IMR-90 (cell line): ENCODE results near the gene PHC2. TPM values are rescaled to one million over a fixed set of nuclear protein-coding genes. Genes with fewer than 3 reads are reported as not detected.
A peak's percentile ranks its signal among the peaks of the same experiment; 100 is the strongest.

Experiments
- ATAC-seq: fragments of 200-7000 bp; cut with Tn5 transposase; 2 replicates; pipeline ENCODE4 v1.9.1; 2020; ENCODE audit warnings: low read depth, mild to moderate bottlenecking, moderate library complexity
- BruUV-seq: library from RNA; stranded (reverse); fragments of 400-500 nt; replicated peaks from 2 replicates; lab custom pipeline; 2021; lab: Mats Ljungman, UMichigan
- CTCF ChIA-PET: fragments of 300-600 bp; formaldehyde crosslinking; extraction: SDS; loops from one replicate; lab custom pipeline; 2021; ENCODE audit warnings: antibody characterized with exemption; lab: Yijun Ruan, JAX
- POLR2A ChIA-PET: fragments of 300-600 bp; sonication (Branson Sonifier 250); formaldehyde crosslinking; loops from one replicate; lab custom pipeline; 2022; ENCODE audit warnings: antibody characterized with exemption; ENCODE audit not compliant: unreplicated experiment; lab: Charles Lee
- DNase-seq: peaks from one replicate; pipeline ENCODE4 v3.0.0; 2013
- H2AFZ ChIP-seq: replicated peaks from 2 replicates; pipeline ENCODE3; 2013; ENCODE audit warnings: low read length, mild to moderate bottlenecking; ENCODE audit not compliant: poor library complexity
- H2AK5ac ChIP-seq: 2 replicates; pipeline ENCODE4 v1.6.1; 2013; ENCODE audit warnings: low read depth, low read length, inconsistent platforms
- H2AK9ac ChIP-seq: replicated peaks from 2 replicates; pipeline ENCODE3; 2013; ENCODE audit warnings: mild to moderate bottlenecking, low read depth, low read length, moderate library complexity; ENCODE audit not compliant: poor library complexity
- H2BK120ac ChIP-seq: 2 replicates; pipeline ENCODE4 v1.6.1; 2013; ENCODE audit warnings: low read depth, low read length, inconsistent platforms
- H2BK15ac ChIP-seq: 3 replicates; pipeline ENCODE4 v1.6.1; 2013; ENCODE audit warnings: low read depth, low read length, inconsistent platforms
- H2BK20ac ChIP-seq: 2 replicates; pipeline ENCODE4 v1.6.1; 2013; ENCODE audit warnings: low read depth, mild to moderate bottlenecking, inconsistent platforms, low read length, moderate library complexity
- H2BK5ac ChIP-seq: 2 replicates; pipeline ENCODE4 v1.6.1; 2013; ENCODE audit warnings: mild to moderate bottlenecking, low read depth, low read length, inconsistent platforms; ENCODE audit not compliant: poor library complexity, severe bottlenecking
- H3K14ac ChIP-seq: replicated peaks from 2 replicates; pipeline ENCODE4 v1.6.1; 2013; ENCODE audit warnings: low read depth, low read length, inconsistent platforms
- H3K18ac ChIP-seq: 2 replicates; pipeline ENCODE4 v1.6.1; 2013; ENCODE audit warnings: low read depth, low read length, control low read depth
- H3K23ac ChIP-seq: 2 replicates; pipeline ENCODE4 v1.6.1; 2013; ENCODE audit warnings: low read depth, low read length, inconsistent platforms
- H3K27ac ChIP-seq: 2 replicates; pipeline ENCODE4 v1.5.1; 2013; ENCODE audit warnings: mild to moderate bottlenecking, control low read depth, low read length; ENCODE audit not compliant: insufficient read depth
- H3K27me3 ChIP-seq: 2 replicates; pipeline ENCODE4 v1.6.1; 2013; ENCODE audit warnings: low read length; ENCODE audit not compliant: control insufficient read depth, insufficient read depth
- H3K36me3 ChIP-seq: 2 replicates; pipeline ENCODE4 v1.6.1; 2013; ENCODE audit warnings: low read length, mixed read lengths; ENCODE audit not compliant: control insufficient read depth, insufficient read depth
- H3K4ac ChIP-seq: 2 replicates; pipeline ENCODE4 v1.6.1; 2013; ENCODE audit warnings: low read depth, low read length, inconsistent platforms
- H3K4me1 ChIP-seq: 2 replicates; pipeline ENCODE4 v1.6.1; 2013; ENCODE audit warnings: low read length, mixed read lengths; ENCODE audit not compliant: control insufficient read depth, insufficient read depth
- H3K4me2 ChIP-seq: 2 replicates; pipeline ENCODE4 v1.6.1; 2013; ENCODE audit warnings: low read depth, mild to moderate bottlenecking, control low read depth, low read length, moderate library complexity
- H3K4me3 ChIP-seq: 2 replicates; pipeline ENCODE4 v1.5.1; 2013; ENCODE audit warnings: low read depth, mild to moderate bottlenecking, control low read depth, low read length, moderate library complexity; ENCODE audit not compliant: insufficient read depth
- H3K56ac ChIP-seq: 2 replicates; pipeline ENCODE4 v1.6.1; 2013; ENCODE audit warnings: low read length, inconsistent platforms; ENCODE audit not compliant: insufficient read depth; ENCODE audit errors: extremely low read depth
- H3K79me1 ChIP-seq, 2 experiments: 2 replicates each; pipeline ENCODE4 v1.6.1; 2013; ENCODE audit warnings: low read length in 2 of 2, inconsistent platforms in 1 of 2, low read depth in 1 of 2
- H3K9ac ChIP-seq: 2 replicates; pipeline ENCODE4 v1.6.1; 2013; ENCODE audit warnings: low read depth, low read length, control low read depth
- H3K9me1 ChIP-seq: 2 replicates; pipeline ENCODE4 v1.6.1; 2013; ENCODE audit warnings: low read length, inconsistent platforms; ENCODE audit not compliant: insufficient read depth
- H3K9me3 ChIP-seq: 2 replicates; pipeline ENCODE4 v1.6.1; 2013; ENCODE audit warnings: low read length; ENCODE audit not compliant: control insufficient read depth, insufficient read depth
- H4K20me1 ChIP-seq: 2 replicates; pipeline ENCODE4 v1.6.1; 2013; ENCODE audit warnings: low read length, inconsistent platforms; ENCODE audit not compliant: insufficient read depth
- H4K5ac ChIP-seq: 2 replicates; pipeline ENCODE4 v1.6.1; 2013; ENCODE audit warnings: mild to moderate bottlenecking, low read depth, low read length, control low read depth
- H4K8ac ChIP-seq, 2 experiments: 2 replicates each; pipeline ENCODE4 v1.6.1; 2013; ENCODE audit warnings: low read depth in 2 of 2, low read length in 2 of 2, control low read depth in 1 of 2, inconsistent platforms in 1 of 2
- H4K91ac ChIP-seq: 2 replicates; pipeline ENCODE4 v1.6.1; 2013; ENCODE audit warnings: low read depth, low read length, inconsistent platforms; ENCODE audit not compliant: insufficient read depth
- BHLHE40 ChIP-seq: fragments of 150-350 bp; IDR thresholded peaks from 2 replicates; pipeline ENCODE4 v1.6.1; 2016; ENCODE audit warnings: mild to moderate bottlenecking, low read depth, low read length
- CEBPB ChIP-seq: IDR thresholded peaks from 2 replicates; pipeline ENCODE4 v1.6.1; 2012; ENCODE audit warnings: low read depth, low read length, improper control_type of control experiment
- CHD1 ChIP-seq: IDR thresholded peaks from 2 replicates; pipeline ENCODE4 v1.6.1; 2012; ENCODE audit warnings: low read depth, low read length, improper control_type of control experiment
- CTCF ChIP-seq: conservative IDR thresholded peaks from 2 replicates; pipeline ENCODE4 v1.5.1; 2012; ENCODE audit warnings: mild to moderate bottlenecking, low read depth, low read length, improper control_type of control experiment
- FOS ChIP-seq: fragments of 150-350 bp; IDR thresholded peaks from 2 replicates; pipeline ENCODE4 v1.6.1; 2016; ENCODE audit warnings: low read depth, low read length
- MAFK ChIP-seq: IDR thresholded peaks from 2 replicates; pipeline ENCODE4 v1.6.1; 2012; ENCODE audit warnings: low read depth, low read length, improper control_type of control experiment
- POLR2A ChIP-seq: IDR thresholded peaks from 2 replicates; pipeline ENCODE4 v1.6.1; 2012; ENCODE audit warnings: mild to moderate bottlenecking, low read depth, low read length
- RCOR1 ChIP-seq: IDR thresholded peaks from 2 replicates; pipeline ENCODE4 v1.6.1; 2012; ENCODE audit warnings: mild to moderate bottlenecking, low read length, improper control_type of control experiment; ENCODE audit not compliant: insufficient replicate concordance
- SMC3 ChIP-seq: fragments of 150-350 bp; IDR thresholded peaks from 2 replicates; pipeline ENCODE4 v1.6.1; 2016; ENCODE audit warnings: low read depth, mild to moderate bottlenecking, antibody characterized with exemption, low read length, moderate library complexity
- WGBS, 2 experiments: methylation state at CpG; one replicate each; pipeline versions ENCODE4 v1.1.5 to v1.1.7; 2013; ENCODE audit warnings: missing lambda C conversion rate in 2 of 2; ENCODE audit not compliant: insufficient read length in 1 of 2; ENCODE audit errors: extremely low coverage in 2 of 2; 5-methylcytosine and 5-hydroxymethylcytosine counted together
- dilution Hi-C: fragments of 300-500 bp; cut with HindIII; formaldehyde crosslinking; loops from one replicate; pipeline ENCODE4 v1.14.3; 2018; ENCODE audit warnings: low sequenced_read_pairs; ENCODE audit not compliant: unreplicated experiment
- in situ Hi-C: fragments of 300-500 bp; cut with MboI; formaldehyde crosslinking; loops from 3 replicates; pipeline ENCODE4 v1.14.3; 2019; ENCODE audit warnings: low sequenced_read_pairs, inconsistent platforms, mixed read lengths
- intact Hi-C: fragments of 100-400 bp; cut with micrococcal nuclease; formaldehyde crosslinking; loops from 2 replicates; pipeline ENCODE4 v1.10.0; 2022
- polyA plus RNA-seq, 3 experiments: library from polyadenylated mRNA; depleted of rRNA; stranded (reverse); fragments of >200 nt; gene quantifications; 2 replicates each; pipeline ENCODE4 v1.2.3, GENCODE V29; 2012; ENCODE audit warnings: low replicate concordance in 1 of 3
- total RNA-seq: library from RNA; depleted of rRNA; stranded (reverse); fragments of >200 nt; gene quantifications from 2 replicates; pipeline ENCODE4 v1.2.3, GENCODE V29; 2012
- TF ChIP-seq, protein P1 (sequence below): fragments of 150-350 bp; IDR thresholded peaks from 2 replicates; pipeline ENCODE4 v1.6.1; 2017; ENCODE audit warnings: mild to moderate bottlenecking, antibody characterized with exemption, low read length, low read depth
- TF ChIP-seq, protein P2 (sequence below): fragments of 150-350 bp; IDR thresholded peaks from 2 replicates; pipeline ENCODE4 v1.6.1; 2016; ENCODE audit warnings: low read depth, mild to moderate bottlenecking, low read length, moderate library complexity, borderline replicate concordance

Gene PHC2
- total and polyA plus RNA-seq, 2 of the 4 experiments (the other 2 are of a cell fraction), result 46.4 to 98.1 TPM

DNA sequence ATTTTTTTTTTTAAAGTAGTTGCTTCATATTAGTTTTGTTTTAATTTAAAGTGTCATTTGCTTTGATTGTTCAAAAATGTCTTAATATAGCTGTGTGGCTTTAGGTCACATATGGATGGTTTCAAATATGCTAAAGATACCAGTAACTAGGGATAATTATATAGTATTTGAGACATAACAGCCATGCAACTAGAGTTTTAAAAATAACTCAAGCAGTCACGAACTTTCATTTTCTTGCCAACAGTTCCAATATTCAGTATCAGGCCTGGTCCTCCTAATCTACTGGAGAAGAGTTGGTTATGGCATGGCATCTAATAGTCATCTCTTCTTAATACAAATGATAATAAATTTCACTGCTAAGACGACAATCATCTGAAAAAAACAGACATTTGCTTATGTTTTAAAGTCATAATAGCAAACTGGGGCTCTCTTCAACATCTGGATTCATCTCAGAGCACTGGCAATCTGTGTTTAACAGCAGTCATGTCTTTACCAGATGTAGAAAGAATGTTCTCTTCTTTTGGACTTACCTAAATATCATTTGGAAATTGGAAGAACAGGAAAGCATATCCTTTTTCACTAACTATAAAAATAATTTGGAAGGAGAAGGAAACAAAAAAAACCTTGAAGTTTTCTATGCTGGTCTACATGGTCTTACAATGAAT lies 85.9 kb downstream of the PHC2 start:
- DNase-seq (no peak), ATAC-seq (no peak)
- WGBS, 2 experiments, result no CpG with 5 or more reads among the region's 2 CpGs
- CTCF ChIA-PET, result no interaction called here
- Histone ChIP-seq H2AK9ac (no peak overlapping the region), H3K36me3 (peaks cover 22% of the 10 kb centered on the region), H2BK120ac (no peak overlapping the region), H3K23ac (peak overlapping the region; percentile 69; the same call in 1 of the 2 replicates), H4K5ac (no peak overlapping the region), H3K79me1 (peaks cover 1 to 33% of the 10 kb centered on the region in 2 experiments), H4K8ac (peak overlapping the region in 1 of 2 experiments; percentile 14; a peak in 1 of 4 replicates), H3K9ac (no peak overlapping the region), H2AFZ (no peak overlapping the region), H3K14ac (peak overlapping the region; percentile 25), H3K27ac (peak overlapping the region; percentile 68), H3K4ac (peak overlapping the region; percentile 6; the same call in 1 of the 2 replicates), H3K27me3 (no peaks in the 10 kb centered on the region), H3K9me3 (no peaks in the 10 kb centered on the region), H2BK20ac (no peak overlapping the region), H3K9me1 (peaks cover 14% of the 10 kb centered on the region), H2AK5ac (no peak overlapping the region), H3K4me3 (no peak overlapping the region), H2BK15ac (no peak overlapping the region), H4K20me1 (peaks cover 72% of the 10 kb centered on the region), H3K56ac (no peak overlapping the region), H2BK5ac (peak overlapping the region; percentile 99), H3K18ac (no peak overlapping the region), H4K91ac (no peak overlapping the region), H3K4me1 (peaks cover 32% of the 10 kb centered on the region), H3K4me2 (peak overlapping the region; percentile 22)
- in situ Hi-C loops (no loop called here), intact Hi-C loops (loop anchor here (5.0 kb wide), 1 partner anchor 48 kb away; no protein-coding TSS in a partner anchor), dilution Hi-C loops (no loop called here)
- no TSS peak for BruUV-seq
- POLR2A ChIA-PET, result no interaction called here
- TF ChIP-seq POLR2A, result no peak
- TF ChIP-seq, protein P1, sequence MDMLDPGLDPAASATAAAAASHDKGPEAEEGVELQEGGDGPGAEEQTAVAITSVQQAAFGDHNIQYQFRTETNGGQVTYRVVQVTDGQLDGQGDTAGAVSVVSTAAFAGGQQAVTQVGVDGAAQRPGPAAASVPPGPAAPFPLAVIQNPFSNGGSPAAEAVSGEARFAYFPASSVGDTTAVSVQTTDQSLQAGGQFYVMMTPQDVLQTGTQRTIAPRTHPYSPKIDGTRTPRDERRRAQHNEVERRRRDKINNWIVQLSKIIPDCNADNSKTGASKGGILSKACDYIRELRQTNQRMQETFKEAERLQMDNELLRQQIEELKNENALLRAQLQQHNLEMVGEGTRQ, result no peak
- no peak for TF ChIP-seq RCOR1
- no peak for TF ChIP-seq MAFK
- TF ChIP-seq CHD1, result no peak
- no peak for TF ChIP-seq CTCF
- TF ChIP-seq SMC3, result no peak
- TF ChIP-seq CEBPB, result no peak
- TF ChIP-seq FOS, result no peak
- TF ChIP-seq, protein P2, sequence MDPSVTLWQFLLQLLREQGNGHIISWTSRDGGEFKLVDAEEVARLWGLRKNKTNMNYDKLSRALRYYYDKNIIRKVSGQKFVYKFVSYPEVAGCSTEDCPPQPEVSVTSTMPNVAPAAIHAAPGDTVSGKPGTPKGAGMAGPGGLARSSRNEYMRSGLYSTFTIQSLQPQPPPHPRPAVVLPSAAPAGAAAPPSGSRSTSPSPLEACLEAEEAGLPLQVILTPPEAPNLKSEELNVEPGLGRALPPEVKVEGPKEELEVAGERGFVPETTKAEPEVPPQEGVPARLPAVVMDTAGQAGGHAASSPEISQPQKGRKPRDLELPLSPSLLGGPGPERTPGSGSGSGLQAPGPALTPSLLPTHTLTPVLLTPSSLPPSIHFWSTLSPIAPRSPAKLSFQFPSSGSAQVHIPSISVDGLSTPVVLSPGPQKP, result no peak
- TF ChIP-seq BHLHE40, result no peak
